HG03558 (cell line): ENCODE results near the gene C1orf167.

Experiments
- ATAC-seq: cut with Tn5 transposase; IDR thresholded peaks from one replicate; pipeline ENCODE4 v1.9.1; 2021; ENCODE audit warnings: moderate number of reproducible peaks; ENCODE audit not compliant: unreplicated experiment; ENCODE audit errors: extremely low read depth

Gene C1orf167

DNA sequence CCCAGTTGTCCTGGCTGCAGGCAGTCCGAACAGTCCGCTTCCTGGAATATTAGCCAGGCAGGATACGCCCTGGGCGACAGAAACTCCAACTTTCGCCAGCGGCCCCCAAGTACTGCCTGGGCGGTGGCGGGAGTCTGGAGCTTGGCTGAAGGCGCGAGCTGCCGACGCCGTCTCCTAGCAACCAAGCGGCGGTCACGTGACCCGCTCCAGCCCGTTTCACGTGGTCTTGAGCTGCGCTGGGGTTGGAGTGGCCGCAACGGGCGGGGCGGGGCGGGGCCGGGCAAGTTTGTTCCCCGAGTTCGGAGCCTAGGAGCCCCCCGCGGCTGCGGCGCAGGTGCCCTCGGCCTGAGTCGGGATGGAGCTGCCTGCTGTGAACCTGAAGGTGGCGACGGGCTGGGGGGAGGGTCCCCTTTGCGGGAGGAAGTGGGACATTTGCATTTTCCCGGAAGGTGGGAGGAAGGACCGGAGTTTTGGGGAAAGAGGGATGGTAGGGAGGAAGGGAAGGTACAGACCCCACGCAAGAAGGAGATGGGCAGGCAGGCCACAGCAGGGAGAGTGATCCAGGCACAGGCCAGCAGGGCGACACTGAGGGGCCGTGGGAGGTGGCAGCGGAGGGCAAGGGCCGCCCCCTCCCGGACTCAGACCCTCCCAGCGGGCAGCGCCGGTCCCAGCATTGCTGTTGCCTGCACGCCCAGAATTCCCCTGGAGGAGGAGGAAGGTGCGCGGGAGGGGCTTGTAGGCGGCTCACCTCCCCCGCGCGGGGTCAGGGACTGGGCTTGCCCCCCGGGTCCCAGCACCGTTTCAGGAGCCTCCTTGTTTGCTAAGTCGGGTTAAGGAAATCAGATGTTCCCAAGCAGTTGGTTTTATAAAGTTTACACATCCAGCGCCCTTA, 25.9 kb upstream of the C1orf167 start, which contains the start of gene AGTRAP:
AGTRAP (plus strand) TSS at position 283 of the 892 bp plus-strand sequence; CDS start at position 356, 73 bp downstream.
- no peak for ATAC-seq

DNA sequence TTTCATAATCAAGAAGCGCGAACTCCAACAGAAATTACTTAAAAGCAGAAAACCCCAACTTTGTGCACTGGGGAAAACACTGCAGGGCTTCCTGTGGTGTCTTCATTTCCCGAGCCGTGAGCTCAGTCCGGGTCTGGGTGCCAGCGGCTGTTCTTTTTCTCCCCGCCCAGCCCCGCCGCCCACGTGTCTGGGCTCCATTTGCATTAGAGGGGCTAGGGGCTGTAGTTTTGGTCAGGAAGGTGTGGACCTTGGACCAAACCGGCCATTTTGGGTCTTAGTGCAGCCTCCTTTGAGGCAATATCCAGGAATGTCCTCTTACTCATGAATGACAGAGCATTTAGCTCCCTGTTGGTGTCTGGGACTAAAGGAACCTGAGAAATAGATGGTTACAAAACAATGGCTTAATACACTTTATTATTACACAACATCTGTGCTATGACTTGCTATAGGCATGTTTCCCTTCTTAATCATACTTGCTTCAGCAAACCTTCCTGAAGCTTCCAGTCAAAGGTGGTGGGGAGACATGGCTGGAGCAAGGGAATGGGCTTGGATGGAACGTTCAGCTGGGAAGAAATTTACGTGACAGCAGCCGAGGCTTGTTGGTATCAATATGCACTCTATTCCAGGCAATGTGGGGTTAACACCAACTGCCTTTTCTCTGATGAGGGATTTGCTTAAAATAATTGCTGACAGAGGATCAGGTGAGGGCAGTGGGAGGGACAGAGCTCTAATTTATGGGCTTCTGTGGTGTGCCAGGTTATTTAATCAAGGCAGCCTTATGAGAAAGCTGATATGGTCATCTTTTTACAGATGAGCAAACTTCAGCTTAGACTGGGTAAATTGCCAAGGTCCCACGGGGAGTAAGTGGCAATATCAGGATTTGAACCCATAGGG, 25.0 kb upstream of the C1orf167 start:
- no peak for ATAC-seq

DNA sequence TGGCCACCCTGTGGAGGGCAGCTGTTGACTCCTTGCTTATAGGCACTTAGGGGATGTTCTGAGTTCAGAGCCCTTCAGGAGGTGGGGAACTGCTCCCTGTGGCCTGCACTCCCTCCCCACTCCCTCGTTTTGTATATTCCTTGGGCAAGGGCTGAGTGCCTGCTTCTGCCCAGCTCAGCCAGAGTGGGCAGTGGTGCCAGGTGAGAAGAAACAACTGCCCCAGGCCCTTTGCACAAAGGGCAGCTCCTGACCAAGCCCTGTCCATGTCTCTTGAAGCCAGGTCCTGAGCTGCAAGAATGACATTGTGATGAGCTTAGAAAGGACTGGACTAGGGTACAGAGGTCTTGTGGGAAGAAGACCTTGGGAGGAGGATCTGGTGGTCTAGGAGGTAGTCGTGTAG, 23.9 kb upstream of the C1orf167 start:
- ATAC-seq = no peak

DNA sequence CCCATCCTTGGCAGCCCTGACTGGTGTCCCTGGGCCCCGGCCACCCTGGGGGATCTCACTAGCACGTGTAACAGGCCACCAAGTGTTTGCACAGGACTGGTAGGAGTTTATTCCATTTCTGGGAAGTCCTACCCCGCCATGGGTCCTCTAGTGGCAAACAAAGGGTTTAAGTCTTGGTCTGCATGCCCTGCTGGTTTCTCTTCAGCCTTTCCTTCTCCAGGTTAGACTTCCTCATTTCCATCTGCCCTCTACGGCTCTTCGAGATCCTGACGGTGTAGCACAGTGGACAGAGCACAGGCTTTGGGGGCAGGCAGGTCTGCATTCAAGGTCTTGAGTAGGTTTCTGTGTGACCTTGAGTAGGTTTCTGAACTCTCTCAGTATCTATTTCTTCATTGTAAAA, 23.2 kb upstream of the C1orf167 start:
- ATAC-seq = no peak

DNA sequence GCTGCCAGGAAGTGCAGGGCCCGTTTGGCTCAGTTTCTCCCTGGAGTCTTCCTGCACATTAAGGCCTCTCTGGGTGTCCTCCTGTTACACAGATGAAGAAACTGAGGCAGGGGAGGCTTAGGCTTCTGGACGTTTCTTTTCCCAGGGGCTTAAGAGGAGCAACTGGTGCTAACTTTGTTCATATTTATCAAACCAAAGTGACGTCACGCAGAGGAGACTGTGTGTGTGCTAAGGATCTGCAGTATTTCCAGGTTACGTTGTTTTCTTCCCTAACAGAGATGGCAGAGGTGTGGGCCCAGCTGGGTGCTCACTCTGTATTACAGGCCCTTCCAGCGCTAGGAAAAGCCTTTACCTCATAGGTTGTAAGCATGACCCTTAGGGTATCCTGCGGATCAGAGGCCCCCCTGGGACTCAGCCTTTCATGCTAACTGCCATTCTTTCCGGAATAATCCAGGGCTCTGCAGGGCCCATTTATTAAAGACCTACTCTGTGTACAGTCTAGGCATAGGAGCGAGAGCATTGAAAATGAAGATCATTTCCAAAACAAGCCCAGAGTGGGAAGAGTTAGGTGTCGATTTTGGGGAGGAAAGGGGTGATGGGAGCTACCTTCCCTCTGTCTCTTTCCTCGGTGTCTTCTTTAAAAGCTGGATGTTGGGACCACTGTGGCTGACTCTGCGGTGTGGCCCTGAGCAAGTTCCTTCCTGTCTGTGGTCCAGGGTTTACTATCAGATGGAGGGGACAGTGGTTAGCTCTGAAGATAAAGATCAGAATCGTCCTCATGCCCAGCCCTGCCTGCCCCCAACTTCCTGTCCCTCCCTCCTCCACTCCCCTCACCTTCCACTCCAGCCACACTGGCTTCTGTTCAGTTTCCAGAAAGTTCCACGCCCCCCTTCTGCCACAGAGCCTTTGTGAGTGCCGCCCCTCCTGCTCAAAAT, 21.5 kb upstream of the C1orf167 start:
- ATAC-seq = no peak

DNA sequence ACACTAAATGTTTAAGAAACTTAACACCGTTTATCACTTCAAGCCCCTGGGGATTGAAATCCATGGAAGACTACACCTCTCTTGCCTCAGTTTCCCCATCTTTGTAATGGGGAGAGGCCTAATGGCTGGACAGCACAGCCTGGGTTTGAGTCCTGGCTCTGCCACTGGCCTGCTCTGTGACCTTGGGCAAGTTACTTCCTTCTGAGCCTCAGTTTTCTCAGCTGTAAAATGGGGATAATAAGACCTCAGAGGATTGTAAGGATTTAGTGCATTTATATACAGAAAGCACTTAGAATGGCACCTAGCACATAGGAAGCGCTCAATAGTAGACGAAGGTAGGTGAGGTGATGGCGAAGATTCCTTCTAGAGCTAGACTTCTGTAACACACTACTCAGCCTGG, 20.5 kb upstream of the C1orf167 start:
- ATAC-seq = no peak

DNA sequence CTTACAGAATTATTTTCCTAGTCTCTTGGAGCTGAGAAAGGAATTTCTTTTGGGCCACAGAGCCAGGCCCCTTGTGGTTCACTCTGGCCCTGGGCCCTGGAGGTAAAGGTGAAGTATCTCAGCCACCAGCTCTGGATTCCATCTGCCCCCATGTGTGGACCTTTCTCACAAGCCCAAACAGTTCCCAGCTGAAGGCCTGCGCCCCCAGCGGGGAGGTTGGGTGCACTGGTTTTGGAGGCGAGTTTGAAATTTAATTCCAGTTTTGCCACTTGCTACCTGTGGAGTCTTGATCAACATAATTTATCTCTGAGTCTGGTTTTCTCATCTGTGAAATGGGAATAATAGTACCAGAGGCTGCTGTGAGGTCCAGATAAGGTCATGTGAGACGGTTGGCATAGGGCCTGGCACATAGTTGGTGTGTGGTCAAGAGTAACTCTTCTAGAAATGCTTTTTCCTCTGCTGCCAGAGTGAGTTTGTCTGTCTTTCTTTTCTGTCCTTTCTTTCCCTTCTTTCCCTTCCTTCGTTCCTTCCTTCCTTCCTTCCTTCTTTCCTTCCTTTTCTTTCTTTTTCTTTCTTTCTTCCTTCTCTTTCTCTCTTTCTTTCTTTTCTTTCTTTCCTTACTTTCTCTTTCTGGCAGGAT, 20.0 kb upstream of the C1orf167 start:
- ATAC-seq = no peak

DNA sequence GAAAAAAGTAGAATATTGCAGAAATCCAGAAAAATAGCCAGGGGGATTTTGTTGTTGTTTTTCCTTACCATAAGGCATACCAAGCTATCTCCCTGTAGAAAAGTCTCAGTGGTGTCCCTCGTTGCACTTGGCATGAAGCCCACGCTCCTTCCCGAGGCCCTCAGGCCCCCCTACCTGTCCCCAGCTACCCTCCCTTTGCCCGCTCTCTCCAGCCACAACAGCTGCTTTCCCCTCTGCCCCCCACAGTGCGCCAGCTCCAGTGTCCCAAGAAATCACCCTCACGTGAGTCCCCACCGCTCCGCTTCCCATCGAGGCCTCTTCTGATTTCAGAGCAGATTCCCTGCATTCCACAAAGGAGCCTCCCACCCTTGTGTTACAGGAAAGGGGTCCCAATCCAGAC, 17.7 kb upstream of the C1orf167 start:
- no peak for ATAC-seq

DNA sequence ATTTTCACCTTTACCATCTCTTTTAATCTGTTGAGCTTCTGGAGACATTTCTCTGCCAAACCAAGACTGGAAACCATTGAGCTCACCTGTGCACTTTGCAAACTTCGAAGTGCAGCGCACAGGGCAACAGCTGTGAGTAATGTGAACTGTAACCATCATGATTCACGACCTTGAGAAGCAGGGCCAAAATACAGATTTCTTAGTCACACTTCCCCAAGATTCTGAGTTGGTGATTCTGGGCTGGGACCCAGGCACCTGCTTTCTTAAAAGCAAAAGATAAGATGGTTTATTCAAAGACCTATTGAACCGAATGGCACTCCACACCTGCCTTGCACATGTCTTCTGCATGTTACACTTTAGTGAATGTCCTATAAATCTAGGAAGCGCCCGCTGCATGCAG, 15.9 kb upstream of the C1orf167 start:
- no peak for ATAC-seq

DNA sequence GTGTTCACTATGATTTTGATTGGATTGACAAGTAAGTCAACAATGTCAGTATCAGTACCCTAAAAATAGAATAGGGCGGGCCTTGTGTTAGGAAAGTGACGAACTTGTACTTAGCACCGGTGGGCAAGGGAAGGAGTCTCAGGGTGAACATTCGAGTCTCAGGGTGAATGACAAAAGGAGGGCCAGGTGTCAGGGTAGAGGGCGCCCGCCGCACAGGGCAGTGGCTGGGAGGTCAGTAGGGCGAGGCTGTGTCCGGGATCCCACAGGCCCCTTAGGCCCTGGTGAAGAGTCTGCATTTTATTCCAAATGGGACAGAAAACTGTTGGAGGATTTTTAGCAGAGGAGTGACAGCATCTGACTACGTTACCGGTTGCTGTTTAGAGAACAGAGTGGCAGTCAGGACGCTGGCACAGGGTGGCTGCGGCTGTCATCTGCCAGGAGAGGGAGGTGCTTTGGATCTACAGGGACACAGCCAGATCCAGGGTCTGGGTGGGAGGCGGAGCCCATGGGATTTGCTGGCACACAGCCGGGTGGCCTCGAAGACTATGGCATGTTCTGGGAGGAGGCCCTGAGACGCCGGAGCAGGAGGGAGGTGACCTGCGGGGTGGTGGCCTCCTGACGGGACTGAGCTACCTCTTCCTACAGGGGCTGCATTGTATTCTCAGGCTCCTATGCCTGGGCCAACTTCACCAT, 15.1 kb upstream of the C1orf167 start:
- no peak for ATAC-seq

DNA sequence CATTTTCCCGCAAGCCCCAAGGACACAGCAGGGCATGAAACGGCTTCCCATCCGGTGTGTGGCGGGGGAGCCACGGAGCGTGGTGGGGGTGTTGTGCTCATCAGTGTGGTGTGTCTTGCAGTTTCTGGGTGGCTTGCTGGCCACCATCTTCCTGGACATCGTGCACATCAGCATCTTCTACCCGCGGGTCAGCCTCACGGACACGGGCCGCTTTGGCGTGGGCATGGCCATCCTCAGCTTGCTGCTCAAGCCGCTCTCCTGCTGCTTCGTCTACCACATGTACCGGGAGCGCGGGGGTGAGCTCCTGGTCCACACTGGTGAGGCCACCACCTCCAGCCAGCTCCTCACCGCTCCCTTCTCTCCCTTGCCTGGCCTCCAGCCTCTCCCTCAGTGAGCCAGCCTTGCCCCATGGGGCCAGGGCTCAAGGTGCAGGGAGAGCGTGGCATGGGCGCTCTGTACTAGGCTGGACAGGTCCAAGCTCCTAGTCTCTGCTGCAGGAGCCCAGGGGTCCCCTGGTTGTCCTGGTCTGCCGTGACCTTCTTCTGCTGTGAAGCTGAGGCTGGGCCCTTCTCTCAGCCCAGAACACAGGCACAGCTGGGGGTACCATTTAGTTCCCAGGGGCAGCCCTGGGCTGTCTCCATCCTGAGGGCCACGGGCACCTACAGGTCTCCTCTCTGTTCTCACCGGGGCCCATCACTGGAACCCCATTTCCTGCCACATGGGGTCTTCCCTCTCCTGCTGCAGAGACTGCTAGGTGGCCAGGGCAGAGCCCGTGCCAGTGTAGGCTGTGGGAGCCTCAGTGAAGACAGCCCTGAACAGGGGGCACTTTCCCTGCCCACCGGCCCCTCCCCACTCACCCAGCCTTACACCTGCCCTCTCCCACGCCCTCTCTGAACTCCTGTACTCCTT, 13.4 kb upstream of the C1orf167 start:
- no peak for ATAC-seq

DNA sequence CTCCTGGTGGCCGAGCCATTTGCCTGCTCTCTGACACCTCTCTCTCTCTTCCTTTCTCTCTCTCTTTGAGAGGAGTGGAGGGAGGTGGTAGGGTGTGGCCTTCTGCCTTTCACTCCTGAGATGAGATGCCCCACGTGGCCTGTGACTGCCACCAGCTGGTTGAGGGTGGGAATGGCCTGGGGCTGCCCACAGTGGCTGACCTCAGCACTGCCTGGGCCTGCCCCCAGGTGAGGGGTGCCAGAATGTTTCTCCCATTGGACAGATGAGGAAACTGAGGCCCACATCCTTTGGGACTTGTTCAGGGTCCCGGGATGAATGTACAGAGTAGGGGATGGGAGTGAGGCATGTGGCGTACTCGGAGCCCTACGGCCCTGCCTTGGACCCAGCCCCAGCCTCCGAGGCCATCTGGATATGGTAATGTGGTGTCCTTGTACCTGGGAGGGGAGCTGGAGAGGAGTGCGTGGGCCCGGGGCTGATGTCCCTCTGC, 12.7 kb upstream of the C1orf167 start:
- no peak for ATAC-seq

DNA sequence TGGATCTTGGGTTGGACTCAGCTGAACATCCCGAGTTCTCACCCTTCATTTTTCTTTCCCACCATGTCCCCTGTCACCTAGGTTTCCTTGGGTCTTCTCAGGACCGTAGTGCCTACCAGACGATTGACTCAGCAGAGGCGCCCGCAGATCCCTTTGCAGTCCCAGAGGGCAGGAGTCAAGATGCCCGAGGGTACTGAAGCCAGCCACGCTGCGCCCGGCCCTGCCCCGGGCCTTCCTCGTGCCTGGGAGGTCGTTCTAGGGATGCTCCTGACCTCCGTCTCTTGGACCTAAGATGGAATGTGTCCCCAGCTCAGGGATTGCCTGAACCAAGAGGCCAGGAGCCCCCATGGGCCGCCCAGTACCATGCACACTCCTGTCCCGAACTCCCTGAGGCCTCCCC, 12.0 kb upstream of the C1orf167 start:
- ATAC-seq = no peak

DNA sequence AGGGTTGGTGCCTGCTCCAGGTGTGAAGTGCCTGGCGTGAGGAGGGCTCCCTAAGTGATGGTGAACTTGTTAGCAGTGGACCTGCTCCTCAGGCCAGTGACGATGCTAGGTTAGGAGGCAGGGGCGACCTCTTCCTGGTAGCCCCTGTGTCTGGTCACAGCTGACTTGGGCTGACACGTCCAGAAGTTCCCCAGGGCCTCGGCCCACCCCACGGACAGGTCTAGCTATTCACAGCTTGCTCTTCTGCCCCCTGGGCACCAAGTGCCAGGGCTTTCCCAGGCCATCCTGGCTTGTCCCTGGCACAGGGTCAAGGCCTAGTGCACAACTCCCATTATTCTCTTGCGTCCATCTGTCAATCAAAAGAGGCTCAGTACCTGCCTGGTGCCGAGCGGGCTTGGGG, 10.9 kb upstream of the C1orf167 start:
- no peak for ATAC-seq

DNA sequence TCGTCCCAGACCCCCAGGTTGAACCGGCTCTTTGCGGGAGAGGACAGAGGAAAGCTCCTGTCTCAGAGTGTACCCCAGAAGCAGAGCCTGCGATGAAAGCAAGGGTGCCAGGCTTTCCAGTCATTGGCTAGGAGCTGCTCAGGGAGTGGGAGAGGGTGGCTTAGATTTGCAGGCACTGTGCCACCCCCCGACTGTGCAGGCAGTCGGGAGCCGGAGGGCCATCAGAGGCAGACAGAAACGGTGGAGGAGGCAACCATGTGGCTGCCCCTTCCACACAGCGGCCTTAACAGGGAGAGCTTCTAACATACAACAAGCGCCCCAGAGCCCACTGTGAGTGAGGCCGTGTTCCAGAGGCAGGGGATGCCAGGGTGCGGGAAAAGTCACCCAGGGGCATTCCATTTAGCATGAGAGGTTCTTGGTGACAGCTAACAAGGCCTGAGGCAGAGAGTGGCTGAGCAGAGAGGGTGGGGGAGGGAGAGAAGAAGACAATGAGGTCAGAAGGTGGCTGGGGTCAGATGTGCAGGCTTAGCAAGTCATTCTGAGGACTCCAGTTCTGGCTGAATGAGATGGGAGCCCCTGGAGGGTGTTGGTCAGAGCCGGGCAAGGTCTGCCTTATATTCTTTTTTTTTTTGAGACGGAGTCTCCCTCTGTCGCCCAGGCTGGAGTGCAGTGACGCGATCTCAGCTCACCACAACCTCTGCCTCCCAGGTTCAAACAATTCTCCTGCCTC, 9.5 kb upstream of the C1orf167 start:
- ATAC-seq = no peak

DNA sequence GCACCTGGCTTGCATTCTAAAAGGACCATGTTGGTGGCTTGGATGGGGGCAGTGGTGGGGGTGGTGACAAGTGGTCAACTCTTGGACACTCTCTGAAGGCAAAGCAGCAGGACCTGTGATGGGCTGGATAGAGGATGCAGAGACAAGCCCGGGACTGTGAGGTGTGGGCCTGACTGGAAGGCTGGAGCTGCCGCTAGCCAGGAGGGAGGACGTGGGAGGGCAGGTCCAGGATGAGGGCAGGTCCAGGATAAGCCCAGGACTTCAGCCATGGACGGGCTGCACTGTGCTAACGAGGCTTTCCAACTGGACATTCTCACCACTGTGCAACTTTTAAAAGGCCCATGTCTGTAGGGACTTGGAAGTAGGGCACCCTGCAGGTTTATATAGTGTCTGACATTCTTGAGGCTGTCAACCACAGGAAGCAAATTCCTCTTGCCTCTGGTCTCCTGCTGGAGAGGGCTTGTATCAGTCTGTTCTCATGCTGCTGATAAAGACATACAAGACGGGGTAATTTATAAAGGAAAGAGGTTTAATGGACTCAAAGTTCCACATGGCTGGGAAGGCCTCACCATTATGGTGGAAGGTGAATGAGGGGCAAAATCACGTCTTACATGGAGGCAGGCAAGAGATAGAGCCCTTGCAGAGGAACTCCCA, 8.3 kb upstream of the C1orf167 start:
- ATAC-seq = no peak

DNA sequence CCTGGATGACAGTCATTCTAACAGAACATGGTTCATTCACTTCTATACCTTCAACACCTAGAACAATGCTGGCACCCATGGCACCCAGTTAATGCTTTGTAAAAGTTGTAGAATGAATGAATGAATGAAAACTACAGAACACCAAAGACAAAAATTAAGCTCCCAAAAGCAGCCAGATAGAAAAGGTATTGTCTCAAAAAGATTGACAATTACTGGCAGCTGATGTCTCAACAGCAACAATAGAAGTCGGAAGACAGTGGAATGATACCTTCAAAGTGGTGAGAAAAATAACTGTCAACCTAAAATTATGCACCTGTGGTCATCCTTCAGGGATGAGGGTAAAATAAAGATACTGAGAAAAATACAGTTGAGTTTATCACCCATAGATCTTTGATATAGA, 4.9 kb upstream of the C1orf167 start:
- ATAC-seq = no peak
